HG02981 (cell line): ENCODE data around the gene STAG2.
"Not testable (repeated sequence)": the region's sequence is repeated elsewhere in the genome, so short reads cannot be mapped to it uniquely, and the experiment has no call there.

Experiments used
- ATAC-seq: cut with Tn5 transposase; IDR thresholded peaks from one replicate; pipeline ENCODE4 v1.9.1; 2021; ENCODE audit warnings: mild to moderate bottlenecking, moderate library complexity; ENCODE audit not compliant: unreplicated experiment

STAG2 gene

DNA sequence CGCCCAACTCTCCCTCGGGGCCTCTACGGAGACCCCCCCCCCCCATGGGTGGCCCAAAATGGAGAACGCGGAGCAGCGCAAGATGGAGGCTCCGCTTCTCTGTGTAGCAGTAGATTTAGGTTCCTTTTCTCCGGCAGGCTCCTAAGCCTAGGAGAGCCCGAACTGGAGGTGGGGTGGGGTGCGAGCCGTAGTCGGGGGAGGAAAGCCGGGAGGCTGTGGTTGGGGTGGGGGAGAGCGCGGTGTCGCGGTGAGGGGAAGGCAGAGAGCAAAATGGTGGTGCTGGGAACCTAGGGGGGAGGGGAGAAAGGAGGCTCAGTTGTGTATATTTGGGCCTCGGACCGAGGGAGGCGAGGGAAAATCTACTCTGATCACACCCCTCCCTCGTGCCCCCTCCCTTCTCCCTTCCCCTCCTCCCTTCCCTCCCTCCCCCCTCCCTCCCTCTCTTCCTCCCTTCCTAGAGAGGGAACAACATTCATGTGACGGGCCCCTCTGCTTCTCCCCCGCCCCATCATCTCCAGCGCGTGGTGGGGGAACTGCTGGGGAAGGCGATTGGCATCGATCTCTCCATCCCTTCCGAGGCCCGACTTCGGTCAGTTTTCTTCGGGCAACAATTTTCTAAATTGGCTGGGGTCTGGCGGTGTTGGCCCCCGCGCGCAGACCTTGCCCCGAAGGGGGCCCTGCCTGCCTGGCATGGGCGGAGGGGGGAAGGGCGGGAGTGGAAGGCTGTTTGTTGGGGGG, at the start of gene STAG2:
TSS of gene STAG2 (plus strand) at position 439 of the 738 bp plus-strand sequence. CDS start 60,922 bp downstream, outside the sequence.
- ATAC-seq, result no peak

DNA sequence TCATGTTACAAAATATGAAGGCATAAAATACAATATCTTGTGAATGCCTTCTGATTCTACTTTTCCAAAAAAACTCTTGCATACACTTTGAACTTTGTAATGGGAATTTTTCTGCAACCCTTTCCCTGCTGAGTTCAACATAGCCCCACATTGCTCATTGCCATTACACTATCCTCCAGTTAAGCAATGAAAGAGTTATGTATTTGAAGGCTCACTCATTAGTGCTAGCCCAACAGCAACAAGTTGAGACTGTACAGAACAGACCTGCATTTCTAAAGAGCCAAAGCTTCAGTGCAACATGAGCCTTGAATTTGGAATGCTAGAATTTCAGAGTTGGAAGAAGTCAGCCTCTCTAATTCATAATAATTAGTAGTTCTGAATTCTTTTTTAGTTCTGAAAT, 44.4 kb upstream of the STAG2 start:
- ATAC-seq, result no peak

DNA sequence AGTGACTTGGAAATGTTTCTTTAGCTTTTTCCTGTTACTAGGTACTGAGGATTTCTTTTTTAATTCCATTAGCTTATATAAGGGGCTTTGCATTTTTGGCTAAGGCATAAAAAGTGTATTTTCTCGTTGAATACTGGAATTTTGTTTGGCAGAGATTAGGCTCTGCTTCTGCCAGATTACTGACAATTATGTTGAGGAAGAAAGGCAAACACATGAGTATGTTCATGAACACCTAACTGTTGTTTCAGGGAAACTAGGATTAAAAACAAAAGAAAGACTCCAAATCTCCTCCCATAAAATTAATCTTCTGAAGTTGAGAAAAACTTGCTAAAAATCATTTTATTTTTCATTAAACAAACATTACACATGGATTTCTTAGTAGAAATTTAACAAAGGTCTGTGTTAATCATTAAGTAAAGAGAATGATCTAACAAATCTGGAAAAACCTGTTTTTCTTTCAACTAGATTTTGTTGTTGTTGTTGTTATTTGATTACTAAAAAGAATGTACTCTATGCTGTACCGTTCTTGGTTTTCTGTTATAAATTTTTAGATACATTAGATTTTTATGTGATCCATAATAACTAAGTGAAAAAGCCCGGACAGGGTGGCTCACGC, 43.3 kb upstream of the STAG2 start:
- no peak for ATAC-seq

DNA sequence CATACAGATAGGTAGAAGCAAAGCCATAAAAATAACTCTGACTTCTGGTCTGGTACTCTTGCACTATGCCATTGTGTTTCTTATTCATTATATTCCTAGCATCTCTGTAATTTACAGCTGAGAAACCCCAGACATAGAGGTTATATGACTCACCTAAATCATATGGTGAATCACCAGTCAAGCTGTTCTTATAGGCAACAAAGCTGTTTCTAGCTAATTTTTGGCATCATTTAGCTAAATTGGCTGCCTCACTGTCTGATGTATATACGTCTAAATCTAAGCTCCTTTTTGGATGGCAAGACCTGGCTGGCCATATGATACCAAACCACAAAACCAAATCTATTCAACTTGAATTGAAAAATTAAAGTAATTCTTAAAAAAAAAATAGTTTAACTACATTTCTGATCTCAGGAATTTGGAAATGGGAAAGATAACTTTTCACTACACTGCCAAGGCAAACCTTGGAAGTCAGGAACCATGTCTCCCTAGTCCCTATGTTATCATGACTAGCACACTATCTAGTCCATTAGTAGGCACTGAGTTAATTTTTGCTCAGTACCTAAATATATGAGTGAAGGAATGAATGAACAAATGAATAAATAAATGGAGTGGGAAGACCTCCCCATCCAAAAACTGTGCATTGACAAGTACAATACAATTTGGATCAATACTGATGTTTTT, 41.3 kb upstream of the STAG2 start:
- no peak for ATAC-seq

DNA sequence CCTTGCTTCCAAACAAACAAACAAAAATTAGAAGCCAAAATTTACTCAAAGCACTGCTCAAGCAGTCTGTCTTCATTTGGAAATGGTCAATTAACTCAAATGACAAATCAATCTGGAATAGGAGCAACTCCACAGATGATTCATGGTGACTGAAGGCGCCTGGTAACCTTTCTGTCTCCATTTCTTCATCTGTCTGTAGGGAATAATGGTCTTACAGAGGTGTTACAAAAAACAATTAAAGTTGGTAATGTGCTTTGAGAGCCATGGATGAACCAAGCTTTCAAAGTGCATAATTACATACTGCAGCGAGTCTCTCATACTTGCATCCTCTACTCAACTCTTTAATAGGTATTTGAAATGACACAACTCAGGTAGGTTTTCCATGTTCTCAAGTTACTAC, 38.3 kb upstream of the STAG2 start:
- no peak for ATAC-seq

DNA sequence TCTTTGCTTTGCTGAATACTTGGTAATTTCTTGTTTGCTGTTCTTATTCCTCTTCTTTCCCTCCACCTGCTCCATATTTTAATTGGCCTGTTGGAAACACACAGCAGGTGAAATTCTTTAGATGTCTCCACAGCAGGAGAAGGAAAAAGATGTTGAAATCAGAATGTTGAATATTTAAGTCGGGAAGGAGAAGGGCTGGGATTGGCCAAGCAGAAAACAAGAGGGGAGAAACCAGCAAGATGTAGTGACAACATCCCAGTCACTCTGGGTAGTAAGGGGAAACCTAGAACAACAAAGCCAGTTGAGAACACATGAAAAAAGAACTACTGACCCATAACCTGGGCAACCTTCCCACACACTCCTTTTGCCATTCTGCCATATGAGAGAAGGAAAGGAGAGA, 37.3 kb upstream of the STAG2 start:
- ATAC-seq, result no peak

DNA sequence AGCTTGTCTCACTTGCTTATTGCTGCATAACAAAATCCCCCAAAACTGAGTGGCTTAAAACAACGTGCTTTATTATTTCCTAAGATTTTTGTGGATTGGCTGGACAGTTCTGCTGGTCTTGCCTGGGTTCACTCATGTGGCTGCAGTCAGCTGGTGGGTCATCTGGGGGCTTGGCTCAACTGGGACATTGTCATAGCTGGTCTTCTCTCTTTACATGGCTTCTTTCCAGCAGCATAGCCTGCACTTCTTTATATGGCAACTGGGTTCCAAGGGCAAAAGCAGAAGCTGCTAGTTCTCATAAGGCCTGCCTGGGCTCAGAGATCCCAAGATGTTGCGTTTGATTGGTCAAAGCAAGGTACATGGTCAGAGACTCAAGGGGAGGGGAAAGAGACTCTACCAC, 33.7 kb upstream of the STAG2 start:
- ATAC-seq, result no peak

DNA sequence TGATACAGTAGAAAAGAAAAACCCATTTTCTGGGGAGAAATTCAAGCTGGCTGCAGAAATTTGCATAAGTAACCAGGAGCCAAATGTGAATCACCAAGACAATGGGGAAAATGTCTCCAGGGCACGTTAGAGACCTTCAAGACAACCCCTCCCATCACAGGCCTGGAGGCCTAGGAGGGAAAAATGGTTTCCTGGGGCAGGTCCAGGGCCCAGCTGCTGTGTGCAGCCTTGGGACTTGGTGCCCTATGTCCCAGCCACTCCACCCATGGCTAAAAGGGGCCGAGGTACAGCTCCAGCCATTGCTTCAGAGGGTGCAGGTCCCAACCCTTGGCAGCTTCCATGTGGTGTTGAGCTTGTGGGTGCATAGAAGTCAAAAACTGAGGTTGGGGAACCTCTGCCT, 29.5 kb upstream of the STAG2 start:
- not testable (repeated sequence) for ATAC-seq

DNA sequence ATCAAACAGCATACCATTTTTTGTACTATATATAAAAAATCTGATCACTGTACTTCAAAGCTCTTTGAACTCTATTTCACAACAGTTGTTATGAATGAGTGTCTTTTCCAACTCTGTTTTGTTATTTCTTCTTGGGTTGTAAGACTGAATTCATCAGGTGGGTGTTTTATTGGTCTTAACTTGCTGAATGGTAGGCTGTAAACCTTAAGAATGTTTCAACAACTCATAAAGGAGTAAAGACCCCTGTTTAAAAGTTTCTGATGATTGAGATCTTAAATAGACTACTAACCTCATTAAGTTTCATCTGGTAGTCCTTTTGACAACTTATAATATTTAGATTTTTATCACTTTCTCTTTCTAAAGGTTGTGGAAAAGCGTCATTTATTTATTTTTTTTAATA, 18.4 kb upstream of the STAG2 start:
- ATAC-seq, result no peak

DNA sequence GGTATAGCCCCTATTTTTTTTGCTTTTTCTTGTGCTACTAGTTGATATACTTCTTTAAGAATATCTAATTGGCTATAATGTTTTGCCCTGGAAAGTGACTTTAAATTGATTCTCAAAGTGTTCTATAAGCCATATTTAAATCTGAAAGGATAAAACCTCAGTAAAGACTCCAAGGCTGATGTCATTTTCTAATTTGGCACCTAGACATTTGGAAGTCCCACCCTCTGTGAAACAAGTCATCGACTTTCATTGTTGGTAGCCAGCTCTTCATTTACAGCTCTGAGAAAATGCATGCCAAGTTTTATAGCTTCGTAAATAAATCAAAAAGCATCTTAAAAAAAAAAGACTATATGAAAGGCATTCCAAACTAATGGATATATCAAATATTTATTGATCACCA, 18.0 kb upstream of the STAG2 start:
- ATAC-seq, result no peak

DNA sequence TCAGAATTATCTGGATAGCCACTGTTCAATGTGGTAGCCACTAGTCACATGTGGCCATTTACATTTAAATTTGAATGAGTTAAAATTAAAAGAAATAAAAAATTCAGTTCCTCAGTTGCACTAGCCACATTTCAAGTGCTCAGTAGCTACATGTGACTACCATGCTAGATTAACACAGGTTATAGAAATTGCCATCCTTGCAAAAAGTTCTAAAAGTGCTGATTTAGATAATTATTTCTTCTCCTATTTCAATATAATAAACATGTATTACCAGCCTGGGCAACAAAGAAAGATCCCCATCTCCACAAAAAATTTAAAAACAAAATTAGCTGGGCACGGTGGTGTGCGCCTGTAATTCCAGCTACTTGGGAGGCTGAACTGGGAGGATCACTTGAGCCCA, 11.7 kb upstream of the STAG2 start:
- ATAC-seq, result no peak

DNA sequence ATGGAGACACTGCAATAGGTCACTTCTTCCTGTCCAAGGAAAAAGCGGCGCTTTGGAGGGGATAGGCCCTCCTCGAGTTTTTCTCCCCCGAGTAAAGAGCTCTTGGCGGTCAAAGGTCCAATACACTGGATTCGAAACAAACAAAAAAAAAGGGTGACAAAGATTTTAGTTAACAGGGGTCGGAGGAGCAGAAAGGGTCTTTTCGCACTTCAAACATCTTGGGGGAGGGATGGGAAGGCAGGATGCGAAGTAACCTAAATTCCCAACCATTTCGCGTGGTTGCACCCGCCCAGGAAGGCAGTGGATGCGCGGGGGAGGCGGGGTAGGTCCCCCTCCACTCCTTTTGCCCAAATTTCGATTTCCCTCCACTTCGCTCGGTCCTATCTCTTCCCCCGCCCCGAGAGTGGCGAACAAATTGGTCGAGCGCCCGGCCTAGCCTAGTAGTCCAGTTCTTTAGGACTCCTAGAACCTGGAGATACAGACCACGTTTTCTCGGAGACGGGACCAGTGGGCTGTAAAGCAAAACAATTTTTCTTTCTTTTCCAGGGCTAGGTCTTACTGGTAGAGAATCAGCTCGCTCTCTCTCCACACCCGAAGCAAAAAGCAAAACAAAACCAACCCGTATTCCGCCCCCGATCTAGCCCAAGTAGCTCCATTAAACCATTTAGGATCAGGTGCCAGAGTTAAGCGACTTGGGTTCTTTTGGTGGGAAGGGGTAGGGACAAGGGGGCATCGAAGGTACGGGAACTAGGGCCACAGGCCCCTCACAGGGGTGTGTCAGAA, 2.0 kb upstream of the STAG2 start:
- ATAC-seq, result no peak

DNA sequence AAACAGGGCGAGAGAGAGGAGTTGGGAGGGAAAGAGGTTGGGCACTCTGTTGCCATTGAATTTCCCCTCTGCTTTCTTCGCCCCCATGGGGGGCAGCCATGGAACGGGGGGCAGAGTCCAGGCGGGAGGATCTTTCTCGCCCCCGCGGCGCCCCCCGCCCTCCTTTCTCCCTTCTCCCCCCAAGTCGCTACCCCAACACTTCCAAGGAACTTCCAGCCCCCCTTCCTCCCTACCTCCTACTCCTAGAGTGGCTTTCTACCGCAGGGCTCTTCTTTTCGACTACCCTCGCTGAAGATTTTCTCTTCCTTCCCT, 594 bp upstream of the STAG2 start:
- ATAC-seq, result no peak

DNA sequence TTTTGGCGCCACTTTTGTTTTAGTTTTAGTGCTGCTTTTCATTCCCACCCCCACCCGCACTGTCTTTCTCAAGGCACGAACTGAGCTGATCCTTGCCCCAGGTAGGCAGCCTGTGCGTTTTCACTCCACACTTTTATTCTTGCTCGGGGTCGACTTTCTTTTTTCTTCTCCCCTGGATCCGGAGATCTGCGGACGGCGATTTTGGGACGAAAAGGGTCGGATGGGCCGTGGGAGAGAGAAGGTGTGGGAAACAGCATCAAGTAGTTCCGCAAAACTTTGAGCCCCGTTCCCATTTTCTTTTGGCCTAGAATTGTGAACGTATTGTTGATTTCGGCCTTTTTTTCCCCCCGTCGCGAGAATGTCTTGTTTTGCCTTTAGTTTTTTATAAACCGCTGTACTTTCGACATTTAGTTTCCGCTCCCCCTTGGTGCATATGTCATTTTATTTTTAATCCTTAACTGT, 531 bp downstream of the STAG2 start:
- no peak for ATAC-seq

DNA sequence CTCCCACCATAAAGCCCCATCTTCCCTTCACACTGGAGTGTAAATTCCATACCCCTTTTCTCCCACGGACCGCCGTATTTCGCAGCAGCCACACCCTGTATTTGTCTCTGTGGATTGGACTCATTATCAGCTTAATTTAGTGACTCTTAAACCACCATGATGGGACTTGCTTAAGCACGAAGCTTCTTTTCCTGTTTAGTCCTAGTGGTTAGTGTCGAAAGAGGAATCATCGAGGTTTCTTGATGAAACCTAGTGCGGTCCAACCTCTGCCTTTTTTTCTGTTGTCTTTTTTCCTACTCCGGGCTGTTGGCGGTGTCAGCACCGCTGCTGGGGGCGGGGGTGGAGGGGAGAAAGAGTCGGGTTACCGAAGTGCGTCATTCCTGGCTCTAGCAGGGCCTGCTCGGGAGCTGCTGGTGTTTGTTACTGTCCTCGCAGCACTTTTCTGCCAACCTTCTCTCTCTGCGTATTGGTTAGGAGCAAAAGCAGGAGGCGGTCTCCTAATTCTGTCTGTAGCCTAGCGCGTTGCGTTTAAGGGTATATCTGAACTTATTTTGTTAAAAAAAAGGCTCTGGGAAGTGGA, 1.4 kb downstream of the STAG2 start:
- ATAC-seq, result peak; percentile 61

DNA sequence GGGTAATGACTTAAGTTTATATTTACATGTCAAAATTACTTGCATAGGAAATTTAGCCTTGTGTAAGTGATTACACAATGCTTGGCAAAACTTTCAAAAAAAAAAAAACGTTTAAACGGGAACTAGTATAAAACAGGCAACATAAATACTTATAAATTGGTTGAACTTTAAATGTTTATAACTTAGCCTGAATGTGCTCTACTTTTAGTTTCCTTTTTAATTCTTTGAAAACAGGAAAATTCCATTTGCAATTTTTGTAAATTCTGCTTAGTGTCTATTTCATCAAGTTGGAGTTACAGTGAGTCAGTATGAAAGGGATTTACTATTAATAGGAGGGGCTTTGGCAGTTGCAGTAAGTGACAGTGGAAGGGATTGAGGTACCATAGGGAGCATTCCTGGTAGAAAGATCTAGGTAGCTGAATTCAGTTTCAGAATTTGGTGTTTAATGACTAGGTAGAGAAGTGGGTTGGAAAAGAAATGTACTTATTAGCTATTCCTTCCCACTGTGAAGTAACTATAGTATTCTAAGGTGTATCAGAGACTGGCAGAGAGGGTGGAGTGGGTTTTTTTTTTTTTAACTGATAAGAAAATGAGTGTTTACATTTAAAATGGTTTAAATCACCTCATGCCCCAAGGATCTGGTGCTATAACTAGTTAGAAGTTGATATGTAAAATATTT, 2.8 kb downstream of the STAG2 start:
- no peak for ATAC-seq

DNA sequence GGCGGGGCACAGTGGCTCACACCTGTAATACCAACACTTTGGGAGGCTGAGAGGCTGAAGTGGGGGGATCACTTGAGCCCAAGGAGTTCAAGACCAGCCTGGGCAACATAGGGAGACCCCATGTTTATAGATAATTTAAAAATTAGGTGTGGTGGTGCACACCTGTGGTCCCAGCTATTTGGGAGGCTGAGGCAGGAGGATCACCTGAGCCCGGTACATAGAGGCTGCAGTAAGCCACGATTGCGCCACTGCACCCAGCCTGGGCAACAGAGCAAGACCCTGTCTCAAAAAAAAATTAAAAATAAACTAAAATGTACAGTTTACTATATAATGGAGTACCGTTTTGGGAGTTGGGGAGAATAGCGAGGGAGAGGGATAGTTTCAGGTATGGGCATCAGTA, 4.2 kb downstream of the STAG2 start:
- no peak for ATAC-seq

DNA sequence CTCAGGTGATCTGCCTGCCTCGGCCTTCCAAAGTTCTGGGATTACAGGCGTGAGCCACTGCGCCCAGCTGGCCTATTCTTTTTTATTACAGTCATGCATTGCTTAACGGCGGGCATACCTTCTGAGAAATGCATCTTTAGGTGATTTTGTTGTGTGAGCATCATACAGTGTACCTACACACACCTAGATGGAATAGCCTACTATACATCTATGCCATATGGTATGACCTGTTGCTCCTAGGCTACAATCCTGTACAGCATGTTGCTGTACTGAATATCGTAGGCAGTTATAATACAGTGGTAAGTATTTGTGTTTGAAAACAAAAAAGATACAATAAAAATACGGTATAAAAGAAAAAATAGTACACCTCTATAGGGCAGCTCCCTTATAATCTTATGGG, 6.0 kb downstream of the STAG2 start:
- ATAC-seq, result no peak

DNA sequence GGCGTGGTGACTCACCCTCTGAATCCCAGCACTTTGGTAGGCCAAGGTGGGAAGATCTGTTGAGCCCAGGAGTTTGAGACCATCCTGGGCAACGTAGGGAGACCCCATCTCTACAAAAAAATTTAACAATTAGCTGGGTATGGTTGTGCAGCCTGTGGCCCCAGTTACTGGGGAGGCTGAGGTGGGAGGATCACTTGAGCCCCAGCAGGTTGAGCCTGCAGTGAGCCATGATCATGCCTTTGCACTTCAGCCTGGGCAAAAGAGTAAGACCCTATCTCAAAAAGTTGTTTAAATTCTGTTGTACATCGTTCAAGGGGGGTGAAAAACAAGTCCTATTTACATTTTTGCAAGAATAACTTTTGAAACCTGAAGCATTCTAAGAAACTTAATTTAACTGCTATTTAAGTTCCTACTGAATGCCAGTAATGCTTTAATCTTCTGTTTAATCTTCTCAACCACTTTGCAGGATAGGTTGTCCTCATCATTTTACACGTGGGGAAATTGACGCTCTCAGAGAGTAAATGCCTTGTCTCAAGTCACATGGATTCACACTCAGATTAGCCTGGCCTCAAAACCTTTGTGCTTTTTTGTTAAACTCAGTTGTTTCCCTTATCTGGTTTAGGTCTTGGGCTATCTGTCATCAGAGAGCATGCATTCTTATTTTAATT, 7.0 kb downstream of the STAG2 start:
- ATAC-seq, result no peak

DNA sequence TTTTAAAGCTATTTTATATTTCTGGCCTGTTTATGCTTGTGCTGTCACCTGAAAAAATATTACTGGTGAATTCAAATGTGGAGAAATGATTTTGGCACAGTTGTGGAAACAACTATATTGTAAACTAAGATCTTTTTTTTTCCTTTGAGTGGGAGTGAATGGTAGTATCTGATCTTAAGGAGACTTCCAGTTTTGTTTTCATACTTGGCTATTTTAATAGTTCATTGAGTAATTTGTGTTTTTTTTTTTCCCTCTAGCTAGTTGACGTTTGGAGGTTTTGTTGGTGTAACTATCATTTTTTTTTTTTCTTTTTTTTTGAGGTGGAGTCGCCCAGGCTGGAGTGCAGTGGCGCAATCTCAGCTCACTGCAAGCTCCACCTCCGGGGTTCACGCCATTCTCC, 10.5 kb downstream of the STAG2 start:
- ATAC-seq, result no peak
